SK-N-DZ (cell line): ENCODE data around the gene METTL21A.

Source experiments
- small RNA-seq, 2 experiments: library from RNA; depleted of rRNA; stranded (forward); fragments of <200 nt; gene quantifications; one replicate each; pipeline ENCODE3, GENCODE V24; 2014

The METTL21A gene

Small RNAs within 50 kb of the gene (small RNA-seq; reads per million reads assigned to genes)
- gene RPS29P9 = 0 reads per million in 2 experiments
